Measurements from ENCODE around the gene CR1L.
A peak's percentile ranks its signal among the peaks of the same experiment; 100 is the strongest.

CR1L gene

DNA sequence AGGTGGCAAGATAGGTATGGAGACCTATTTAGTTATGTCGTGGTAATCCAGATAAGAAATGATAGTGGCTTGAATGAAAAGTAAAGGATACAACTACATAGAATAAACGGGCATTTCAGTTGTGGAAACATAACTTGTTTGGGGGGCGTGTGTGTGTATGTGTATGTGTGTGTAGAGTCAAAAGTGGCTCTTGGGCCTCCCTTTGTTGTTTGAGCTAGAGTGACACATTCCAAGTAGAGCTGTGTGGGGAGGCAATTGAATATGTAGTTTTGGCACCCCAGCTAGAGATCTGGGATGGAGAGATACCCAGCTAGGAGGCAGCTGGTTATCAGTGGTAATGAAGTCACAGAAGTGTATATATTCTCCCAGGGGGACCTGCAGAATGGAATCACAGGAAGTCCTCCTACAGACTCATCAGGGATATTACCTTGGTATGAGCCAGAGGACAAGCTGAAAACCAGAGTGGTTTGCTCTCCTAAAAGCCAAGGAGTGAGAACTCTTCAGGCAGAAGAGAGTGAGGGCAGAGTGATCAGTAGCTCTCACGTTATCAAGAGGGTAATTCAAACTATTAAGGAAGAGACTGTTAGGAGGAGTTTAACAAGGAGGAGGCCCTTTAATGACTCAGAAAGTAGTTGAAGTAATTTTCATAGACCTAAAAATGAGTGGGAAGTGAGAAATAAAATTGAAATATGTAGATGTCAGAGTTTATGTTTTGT is 5.1 kb downstream of the CR1L start:
- Histone ChIP-seq H3K4me3 (ENCODE audit: low read length, poor library complexity, severe bottlenecking) (no peak overlapping the region), H3K9me2 (replicated peaks; ENCODE audit: low read depth, low read length) (no peaks in the 10 kb centered on the region), H4K20me1 (ENCODE audit: insufficient read depth, low read length, poor library complexity, severe bottlenecking) (no peaks in the 10 kb centered on the region), H3K4me2 (ENCODE audit: low read depth, low read length, poor library complexity, severe bottlenecking) (no peak overlapping the region), H3F3A (ENCODE audit: low read depth) (no peaks in the 10 kb centered on the region), H2AFZ (ENCODE audit: low read length) (no peak overlapping the region), H3K4me1 (ENCODE audit: insufficient read depth, low read length, poor library complexity, severe bottlenecking) (no peaks in the 10 kb centered on the region), H3K9ac (ENCODE audit: low read depth, low read length, poor library complexity, severe bottlenecking) (no peak overlapping the region), H3K36me3 (ENCODE audit: insufficient read depth, low read length) (no peaks in the 10 kb centered on the region), H3K79me2 (ENCODE audit: insufficient read depth, low read length) (no peaks in the 10 kb centered on the region), H3K27me3 (ENCODE audit: insufficient read depth, low read length, poor library complexity, severe bottlenecking) (no peaks in the 10 kb centered on the region), H3K9me3 (ENCODE audit: insufficient read depth, low read depth, low read length) (no peaks in the 10 kb centered on the region)
- no peak for TF ChIP-seq CTCF (conservative IDR thresholded peaks at IDR 0.05; ENCODE audit: low read length)
- TF ChIP-seq EZH2phosphoT487 (IDR thresholded peaks at IDR 0.05; ENCODE audit: borderline replicate concordance): no peak

DNA sequence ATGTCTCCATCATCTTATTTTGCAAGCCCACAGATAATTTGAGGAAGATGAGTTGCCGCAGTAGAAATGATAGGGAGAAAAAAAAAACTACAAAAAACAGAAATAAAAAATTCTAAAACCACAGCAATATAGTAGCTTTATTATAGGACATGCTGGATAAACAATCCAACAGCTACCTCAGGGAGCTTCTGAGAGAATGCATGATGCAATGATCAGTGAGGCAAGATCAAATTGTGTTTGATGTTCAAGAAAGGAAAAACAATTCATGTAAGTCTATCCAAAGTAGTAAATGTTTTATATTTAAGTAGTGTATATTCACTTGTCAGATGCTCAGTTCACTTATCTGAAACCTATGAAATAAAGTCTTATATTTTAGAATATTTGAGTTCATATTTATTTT is 6.7 kb downstream of the CR1L start:
- no peak overlapping the region for H2AFZ ChIP-seq (ENCODE audit: low read length)
- no peak overlapping the region for H3K4me2 ChIP-seq (ENCODE audit: low read depth, low read length, poor library complexity, severe bottlenecking)
- H3K9ac ChIP-seq (ENCODE audit: low read depth, low read length, poor library complexity, severe bottlenecking): no peak overlapping the region
- no peaks in the 10 kb centered on the region for H4K20me1 ChIP-seq (ENCODE audit: insufficient read depth, low read length, poor library complexity, severe bottlenecking)
- no peaks in the 10 kb centered on the region for H3K9me3 ChIP-seq (ENCODE audit: insufficient read depth, low read depth, low read length)
- no peaks in the 10 kb centered on the region for H3K4me1 ChIP-seq (ENCODE audit: insufficient read depth, low read length, poor library complexity, severe bottlenecking)
- H3K79me2 ChIP-seq (ENCODE audit: insufficient read depth, low read length): no peaks in the 10 kb centered on the region
- H3K4me3 ChIP-seq (ENCODE audit: low read length, poor library complexity, severe bottlenecking): no peak overlapping the region
- TF ChIP-seq EZH2phosphoT487 (IDR thresholded peaks at IDR 0.05; ENCODE audit: borderline replicate concordance): no peak
- TF ChIP-seq CTCF (conservative IDR thresholded peaks at IDR 0.05; ENCODE audit: low read length): no peak
- H3K36me3 ChIP-seq (ENCODE audit: insufficient read depth, low read length): no peaks in the 10 kb centered on the region
- no peaks in the 10 kb centered on the region for H3F3A ChIP-seq (ENCODE audit: low read depth)
- H3K27me3 ChIP-seq (ENCODE audit: insufficient read depth, low read length, poor library complexity, severe bottlenecking): no peaks in the 10 kb centered on the region
- no peaks in the 10 kb centered on the region for H3K9me2 ChIP-seq (replicated peaks; ENCODE audit: low read depth, low read length)

DNA sequence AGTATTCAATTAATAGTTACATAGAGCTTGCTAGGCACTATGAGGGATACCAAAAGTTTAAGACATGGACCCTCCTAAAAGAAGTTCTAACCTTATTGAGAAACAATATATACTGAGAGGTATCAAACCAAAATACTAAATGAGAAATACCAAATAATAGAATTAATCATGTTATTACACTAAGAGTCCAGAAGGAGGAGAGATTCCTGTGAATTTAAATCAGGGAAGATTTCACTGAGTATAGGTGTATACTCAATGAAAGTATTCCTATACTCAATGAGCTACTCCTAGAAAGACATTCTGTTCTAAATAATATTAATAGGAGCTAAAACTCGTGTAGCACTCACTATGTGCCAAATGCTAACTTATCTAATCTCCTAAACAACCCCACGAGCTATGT is 9.4 kb downstream of the CR1L start:
- Histone ChIP-seq H3K36me3 (ENCODE audit: insufficient read depth, low read length) (no peaks in the 10 kb centered on the region), H3K9me3 (ENCODE audit: insufficient read depth, low read depth, low read length) (no peaks in the 10 kb centered on the region), H3K4me1 (ENCODE audit: insufficient read depth, low read length, poor library complexity, severe bottlenecking) (no peaks in the 10 kb centered on the region), H3K4me2 (ENCODE audit: low read depth, low read length, poor library complexity, severe bottlenecking) (no peak overlapping the region), H2AFZ (ENCODE audit: low read length) (no peak overlapping the region), H4K20me1 (ENCODE audit: insufficient read depth, low read length, poor library complexity, severe bottlenecking) (no peaks in the 10 kb centered on the region), H3K9me2 (replicated peaks; ENCODE audit: low read depth, low read length) (no peaks in the 10 kb centered on the region), H3K9ac (ENCODE audit: low read depth, low read length, poor library complexity, severe bottlenecking) (no peak overlapping the region), H3K4me3 (ENCODE audit: low read length, poor library complexity, severe bottlenecking) (no peak overlapping the region), H3K79me2 (ENCODE audit: insufficient read depth, low read length) (no peaks in the 10 kb centered on the region), H3K27me3 (ENCODE audit: insufficient read depth, low read length, poor library complexity, severe bottlenecking) (no peaks in the 10 kb centered on the region), H3F3A (ENCODE audit: low read depth) (no peaks in the 10 kb centered on the region)
- no peak for TF ChIP-seq EZH2phosphoT487 (IDR thresholded peaks at IDR 0.05; ENCODE audit: borderline replicate concordance)
- TF ChIP-seq CTCF (conservative IDR thresholded peaks at IDR 0.05; ENCODE audit: low read length): peak; percentile 41

All from Loucy (cell line).